Endothelial cell (in vitro differentiated cells): ENCODE measurements around the gene PTPRN2. TPM values are rescaled to one million over a fixed set of nuclear protein-coding genes. Genes with fewer than 3 reads are reported as not detected.

Source experiments
- DNase-seq: peaks from one replicate; pipeline ENCODE4 v3.0.0; 2021; ENCODE audit warnings: low spot score
- H3K27ac Mint-ChIP-seq: one replicate; pipeline ENCODE4 v1.8.0; 2021; ENCODE audit warnings: mixed read lengths, inconsistent platforms; ENCODE audit not compliant: unreplicated experiment
- H3K27me3 Mint-ChIP-seq: one replicate; pipeline ENCODE4 v1.8.0; 2021; ENCODE audit warnings: mild to moderate bottlenecking, moderate library complexity, mixed read lengths, inconsistent platforms; ENCODE audit not compliant: unreplicated experiment
- H3K36me3 Mint-ChIP-seq: one replicate; pipeline ENCODE4 v1.8.0; 2021; ENCODE audit warnings: mild to moderate bottlenecking, low read depth, mixed read lengths, inconsistent platforms; ENCODE audit not compliant: unreplicated experiment
- H3K4me1 Mint-ChIP-seq: one replicate; pipeline ENCODE4 v1.8.0; 2021; ENCODE audit warnings: mild to moderate bottlenecking, mixed read lengths, inconsistent platforms; ENCODE audit not compliant: unreplicated experiment
- H3K4me3 Mint-ChIP-seq: one replicate; pipeline ENCODE4 v1.8.0; 2021; ENCODE audit warnings: mild to moderate bottlenecking, mixed read lengths, inconsistent platforms; ENCODE audit not compliant: unreplicated experiment
- H3K9me3 Mint-ChIP-seq: one replicate; pipeline ENCODE4 v1.8.0; 2021; ENCODE audit warnings: mixed read lengths, inconsistent platforms; ENCODE audit not compliant: unreplicated experiment
- CTCF ChIP-seq: fragments of 200-600 bp; sonication (generic); IDR thresholded peaks from one replicate; pipeline ENCODE4 v1.5.0; 2021; ENCODE audit warnings: antibody characterized with exemption; ENCODE audit not compliant: unreplicated experiment
- total RNA-seq: library from RNA; stranded (reverse); fragmentation: NEBNext Ultra II Directional; extraction: Animal tissue kit (Norgen Biotek cat#: 25700); gene quantifications from one replicate; pipeline ENCODE4 v1.2.1, GENCODE V29; 2021; ENCODE audit not compliant: unreplicated experiment

The PTPRN2 gene
- total RNA-seq, 1 donor from 2014 or later = 0.18 TPM

DNA sequence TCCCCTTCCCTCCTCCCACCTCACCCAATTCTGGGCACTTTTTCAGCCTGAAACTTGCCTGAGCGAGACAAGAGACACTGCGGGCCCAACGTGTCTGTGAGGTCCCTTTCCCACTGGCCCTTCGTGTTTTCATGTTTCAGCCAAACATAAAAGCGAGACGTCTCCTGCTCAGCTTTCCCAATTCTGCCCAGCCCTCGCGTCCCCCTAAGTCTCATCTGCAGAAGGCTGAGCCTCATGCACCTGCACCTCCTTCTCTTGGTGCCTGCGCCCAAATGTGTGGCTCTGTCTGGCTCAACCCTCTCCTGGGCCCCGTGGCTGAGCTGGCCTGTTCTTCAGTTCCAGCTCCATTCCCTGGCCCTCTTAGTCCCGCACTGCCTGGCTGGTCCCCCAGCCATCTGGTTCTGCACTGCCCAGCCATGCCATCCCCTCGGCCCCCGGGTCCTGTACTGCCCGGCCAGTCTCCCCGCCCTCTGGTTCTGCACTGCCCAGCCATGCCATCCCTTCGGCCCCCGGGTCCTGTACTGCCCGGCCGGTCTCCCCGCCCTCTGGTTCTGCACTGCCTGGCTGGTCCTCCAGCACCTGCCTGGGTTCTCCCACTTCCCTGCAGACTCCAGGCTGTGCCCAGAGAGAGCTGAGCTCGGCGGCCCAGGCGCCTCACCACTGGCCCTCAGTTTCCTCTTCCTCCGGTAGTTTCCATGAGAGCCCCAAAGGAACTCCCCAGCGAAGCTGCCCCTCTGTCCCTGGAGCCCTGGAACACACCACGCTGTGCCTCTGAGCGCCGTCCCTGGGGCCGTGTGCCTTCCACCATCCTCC, 1026.7 kb downstream of the PTPRN2 start:
- peaks cover 5% of the 10 kb centered on the region for H3K36me3 Mint-ChIP-seq

DNA sequence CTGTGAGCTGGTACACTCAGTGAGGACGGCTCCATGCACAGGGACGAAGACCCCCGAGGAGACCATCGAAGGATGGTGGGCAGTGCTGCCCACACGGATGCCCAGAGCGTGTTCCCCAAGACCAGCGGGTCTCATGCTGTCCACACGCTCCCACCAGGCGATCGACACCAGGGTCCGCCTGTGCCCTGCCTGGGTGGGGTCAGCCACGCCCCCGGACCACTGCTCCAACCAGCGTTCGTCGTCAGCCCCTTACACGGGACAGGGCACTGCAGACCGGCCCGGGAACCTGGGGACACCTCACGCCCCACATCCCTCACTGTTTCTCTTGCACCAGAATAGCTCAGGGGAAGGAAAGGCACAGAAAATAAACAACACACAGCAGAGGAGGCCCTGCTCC, 1027.4 kb downstream of the PTPRN2 start:
- no peaks in the 10 kb centered on the region for H3K4me1 Mint-ChIP-seq

More for the DNA sequence above, 1026.7 kb downstream of the PTPRN2 start:
- Mint-ChIP-seq H3K4me3 (no peak overlapping the region), H3K9me3 (peaks cover 14% of the 10 kb centered on the region), H3K27ac (no peak overlapping the region), H3K27me3 (peaks cover 15% of the 10 kb centered on the region), H3K4me1 (no peaks in the 10 kb centered on the region)
- TF ChIP-seq CTCF = no peak
- no peak for DNase-seq

GRCh38 chr7:157559596-157560257, 1027.9 kb downstream of the PTPRN2 start:
- TF ChIP-seq CTCF = no peak

More for the DNA sequence above, 1027.4 kb downstream of the PTPRN2 start:
- DNase-seq = no peak
- no peak for TF ChIP-seq CTCF
- Mint-ChIP-seq H3K27me3 (peaks cover 15% of the 10 kb centered on the region), H3K9me3 (peaks cover 8% of the 10 kb centered on the region), H3K36me3 (peaks cover 5% of the 10 kb centered on the region), H3K4me3 (no peak overlapping the region), H3K27ac (no peak overlapping the region)

DNA sequence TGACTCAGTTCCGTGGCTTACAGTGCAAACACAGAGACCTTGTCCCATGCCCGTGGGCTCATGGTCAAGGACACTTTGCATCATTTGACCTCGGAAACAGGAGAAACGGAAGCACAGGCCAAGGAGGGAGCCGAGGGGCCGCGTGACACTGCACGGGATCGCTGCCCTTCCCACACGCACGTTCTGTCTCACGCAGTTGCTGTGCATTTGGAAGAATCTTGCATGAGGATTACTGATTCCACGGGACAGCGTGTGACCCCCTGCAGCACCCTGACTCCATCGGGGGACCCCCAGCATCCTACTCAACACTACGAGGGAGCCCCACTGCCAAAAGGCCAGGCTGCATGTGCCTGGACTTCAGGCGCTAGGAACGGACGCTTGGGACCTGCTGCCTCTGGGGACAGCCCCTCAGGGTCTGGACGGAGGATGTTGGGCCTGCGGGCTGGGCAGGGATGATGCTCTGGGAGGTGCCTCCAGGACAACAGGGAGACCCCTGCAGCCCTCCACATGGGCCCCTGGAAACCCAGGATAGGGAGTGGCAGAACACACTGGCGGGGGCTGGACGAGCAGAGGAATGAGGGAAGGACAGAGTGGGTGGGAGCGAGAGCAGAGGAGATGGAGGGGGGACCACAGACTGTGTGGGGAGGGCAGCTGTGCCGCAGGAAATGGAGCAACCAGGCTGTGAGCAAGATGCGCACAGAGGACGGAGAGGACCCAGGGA, 1028.6 kb downstream of the PTPRN2 start:
- Mint-ChIP-seq H3K4me3 (no peak overlapping the region), H3K27me3 (peaks cover 15% of the 10 kb centered on the region), H3K27ac (no peak overlapping the region), H3K36me3 (peaks cover 4% of the 10 kb centered on the region), H3K4me1 (no peaks in the 10 kb centered on the region), H3K9me3 (no peaks in the 10 kb centered on the region)
- no peak for DNase-seq
- TF ChIP-seq CTCF = no peak

More at GRCh38 chr7:157559596-157560257, 1027.9 kb downstream of the PTPRN2 start:
- Mint-ChIP-seq H3K36me3 (peaks cover 2% of the 10 kb centered on the region), H3K9me3 (peaks cover 3% of the 10 kb centered on the region), H3K4me3 (no peak overlapping the region), H3K27ac (no peak overlapping the region), H3K4me1 (no peaks in the 10 kb centered on the region), H3K27me3 (peaks cover 15% of the 10 kb centered on the region)
- DNase-seq = no peak
